ENCODE results near the gene PHOSPHO1. TPM values are rescaled to one million over a fixed set of nuclear protein-coding genes. Genes with fewer than 3 reads are reported as not detected.

PHOSPHO1 gene
- total and polyA plus RNA-seq, 9 donors = 0.23 to 0.92 (median 0.25) TPM; not detected in 5

- no peak for TF ChIP-seq CTCF (IDR thresholded peaks at IDR 0.05)
- WGBS, 3 donors = 66 to 77% (median 69%) methylated on average over 3 of the region's 3 CpGs
- no peaks in the 10 kb centered on the region for H3K4me1 ChIP-seq (ENCODE audit: insufficient read depth)
- no peaks in the 10 kb centered on the region for H3K36me3 ChIP-seq
- no peak overlapping the region for H3K27ac ChIP-seq
- H3K4me3 ChIP-seq = no peak overlapping the region
- H3K27me3 ChIP-seq = no peaks in the 10 kb centered on the region
- no peaks in the 10 kb centered on the region for H3K9me3 ChIP-seq
- DNase-seq = no peak
- intact Hi-C loops (cut with DNase I) = no loop called here
These were observed 34.1 kb downstream of the PHOSPHO1 start for GRCh38 chr17:49196520-49196919.

GRCh38 chr17:49195751-49196150 lies 34.8 kb downstream of the PHOSPHO1 start:
- H3K27me3 ChIP-seq = no peaks in the 10 kb centered on the region
- intact Hi-C loops (cut with DNase I) = no loop called here
- H3K27ac ChIP-seq = no peak overlapping the region
- H3K4me3 ChIP-seq = no peak overlapping the region
- no peaks in the 10 kb centered on the region for H3K4me1 ChIP-seq (ENCODE audit: insufficient read depth)
- TF ChIP-seq CTCF (IDR thresholded peaks at IDR 0.05) (no peak), EP300 (IDR thresholded peaks at IDR 0.05) (no peak), POLR2A (IDR thresholded peaks at IDR 0.05) (no peak)
- WGBS, 3 donors = 67 to 80% (median 78%) methylated on average over 4 of the region's 4 CpGs
- no peaks in the 10 kb centered on the region for H3K9me3 ChIP-seq
- DNase-seq = no peak
- H3K36me3 ChIP-seq = no peaks in the 10 kb centered on the region

- Histone ChIP-seq H3K27ac (peak overlapping the region in 1 of 2 donors; percentile 99), H3K9me3 (no peaks in the 10 kb centered on the region), H3K4me3 (no peak overlapping the region), H3K27me3 (no peaks in the 10 kb centered on the region), H3K4me1 (ENCODE audit: insufficient read depth) (no peaks in the 10 kb centered on the region), H3K36me3 (no peaks in the 10 kb centered on the region)
- WGBS, 3 donors = 42 to 52% (median 52%) methylated on average over 3 of the region's 3 CpGs
- no peak for DNase-seq
- no peak for TF ChIP-seq CTCF (IDR thresholded peaks at IDR 0.05)
- intact Hi-C loops (cut with DNase I) = no loop called here
These were observed 36.3 kb downstream of the PHOSPHO1 start for GRCh38 chr17:49194297-49194607.

GRCh38 chr17:49193513-49194296 lies 36.9 kb downstream of the PHOSPHO1 start:
- Histone ChIP-seq H3K27me3 (no peaks in the 10 kb centered on the region), H3K9me3 (no peaks in the 10 kb centered on the region), H3K4me1 (ENCODE audit: insufficient read depth) (no peaks in the 10 kb centered on the region), H3K4me3 (peak overlapping the region; percentile 83), H3K36me3 (no peaks in the 10 kb centered on the region), H3K27ac (peak overlapping the region; percentile 98 to 99)
- peak; percentile 74 to 85 (median 81) for DNase-seq
- 1 to 2% (median 2%) methylated on average over 21 of the region's 21 CpGs for WGBS, 3 donors
- intact Hi-C loops (cut with DNase I) = no loop called here
- TF ChIP-seq POLR2A (IDR thresholded peaks at IDR 0.05) = peak; percentile 50
- TF ChIP-seq CTCF (IDR thresholded peaks at IDR 0.05) = no peak

Data from ovary (tissue), 9 donors.